ENCODE measurements around the gene SAMD14.

Gene SAMD14

GRCh38 chr17:50148226-50149090, 18.5 kb upstream of the SAMD14 start:
- peak; percentile 60 to 64 for DNase-seq (ENCODE audit: low read depth in 1 of 2, low spot score in 1 of 2)

DNA sequence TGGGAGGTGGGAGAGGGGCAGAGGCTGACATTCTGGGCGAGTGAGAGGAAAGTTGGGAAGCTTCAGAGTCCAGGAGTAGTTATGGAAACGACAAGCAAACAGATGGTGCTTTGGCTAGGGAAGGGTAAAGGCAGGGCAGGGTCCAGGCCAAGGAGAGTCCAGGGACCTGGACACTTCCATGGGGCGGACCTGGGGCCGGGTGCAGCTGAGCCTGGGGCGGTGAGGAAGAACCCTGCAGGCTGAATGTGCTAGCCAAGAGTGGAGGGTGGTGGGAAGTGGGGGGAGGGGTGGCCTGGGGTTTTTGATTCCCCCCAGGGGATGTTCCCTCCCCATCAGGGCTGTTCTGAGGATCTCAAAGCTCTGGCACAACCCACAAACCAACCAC, 17.9 kb upstream of the SAMD14 start:
- DNase-seq (ENCODE audit: low read depth in 1 of 2, low spot score in 1 of 2): no peak

DNA sequence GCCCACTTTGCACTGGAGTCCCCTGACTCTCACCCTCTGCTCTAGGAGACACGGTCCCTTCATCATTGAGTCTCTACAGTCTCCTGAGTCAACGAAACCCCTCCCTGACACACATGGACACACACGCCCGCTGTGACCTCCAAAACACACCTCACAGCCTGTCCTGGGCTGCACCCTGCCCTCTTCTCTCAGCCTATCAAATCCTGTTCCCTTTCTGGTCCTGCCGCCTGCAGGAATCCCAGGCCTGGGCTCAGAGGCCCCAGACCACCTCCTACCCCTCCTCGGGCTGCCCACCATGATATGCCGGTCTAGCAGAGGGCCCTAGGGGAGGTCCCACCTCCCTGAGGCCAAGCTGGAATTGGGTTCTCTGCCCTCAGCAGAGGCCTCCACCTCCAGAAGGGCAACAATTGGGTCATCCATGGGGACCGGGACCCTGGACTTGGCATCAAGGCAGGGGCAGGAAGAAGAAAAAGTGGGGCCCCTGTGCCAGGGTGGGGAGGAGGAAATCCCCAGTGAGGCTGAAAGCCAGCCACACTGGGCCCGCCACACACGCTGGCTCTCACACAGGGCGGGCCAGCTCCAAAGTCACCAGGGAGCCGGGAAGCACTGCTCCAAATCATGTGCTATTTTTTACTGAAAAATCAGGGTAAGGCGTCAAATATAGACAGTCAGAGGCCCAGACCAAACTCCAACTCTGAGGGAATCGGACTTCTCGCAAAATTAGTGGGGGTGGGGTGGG, 17.1 kb upstream of the SAMD14 start:
- DNase-seq (ENCODE audit: low read depth in 1 of 2, low spot score in 1 of 2): no peak

- no peak for DNase-seq (ENCODE audit: low read depth in 1 of 2, low spot score in 1 of 2)
Measured at GRCh38 chr17:50146230-50146926, 16.4 kb upstream of the SAMD14 start.

DNA sequence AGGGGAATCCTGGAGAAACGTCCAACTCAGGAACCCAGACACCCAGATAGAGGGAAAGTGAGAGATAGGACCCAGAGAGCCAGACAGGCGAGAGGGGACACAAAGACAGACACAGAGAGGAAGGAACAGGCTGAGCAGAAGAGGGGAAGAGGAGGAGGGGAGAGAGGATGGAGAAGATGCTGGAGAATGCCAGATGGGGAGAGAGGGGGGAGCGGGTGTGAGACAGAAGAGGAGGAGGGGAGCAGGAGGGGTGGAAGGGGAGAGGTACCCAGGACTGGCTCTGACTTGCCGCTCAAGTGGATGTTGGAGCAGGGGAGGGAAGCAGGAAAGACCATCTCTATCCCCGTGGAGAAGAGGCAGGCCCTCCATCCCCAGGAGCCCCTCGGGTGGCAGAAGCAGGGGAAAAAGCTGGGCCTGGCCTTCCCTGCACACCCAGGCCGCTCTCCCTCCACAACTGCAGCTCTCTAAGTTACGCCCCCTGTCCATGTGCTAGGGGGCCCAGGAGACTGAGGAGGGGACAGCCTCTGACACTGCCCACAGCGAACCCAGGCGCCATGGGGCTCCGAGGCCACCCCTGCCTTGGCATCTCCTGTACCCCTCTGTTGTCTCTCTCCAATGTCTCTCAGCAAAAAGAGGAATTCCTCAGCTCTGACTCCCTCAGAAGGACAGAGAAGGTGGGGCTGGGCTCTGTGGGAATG, 15.7 kb upstream of the SAMD14 start:
- DNase-seq (ENCODE audit: low read depth in 1 of 2, low spot score in 1 of 2): no peak

GRCh38 chr17:50144845-50145531, 15.0 kb upstream of the SAMD14 start:
- no peak for DNase-seq (ENCODE audit: low read depth in 1 of 2, low spot score in 1 of 2)

GRCh38 chr17:50144355-50144754, 14.4 kb upstream of the SAMD14 start:
- DNase-seq (ENCODE audit: low read depth in 1 of 2, low spot score in 1 of 2): no peak

- DNase-seq (ENCODE audit: low read depth in 1 of 2, low spot score in 1 of 2): no peak
Measured at GRCh38 chr17:50143461-50144176, 13.7 kb upstream of the SAMD14 start.

DNA sequence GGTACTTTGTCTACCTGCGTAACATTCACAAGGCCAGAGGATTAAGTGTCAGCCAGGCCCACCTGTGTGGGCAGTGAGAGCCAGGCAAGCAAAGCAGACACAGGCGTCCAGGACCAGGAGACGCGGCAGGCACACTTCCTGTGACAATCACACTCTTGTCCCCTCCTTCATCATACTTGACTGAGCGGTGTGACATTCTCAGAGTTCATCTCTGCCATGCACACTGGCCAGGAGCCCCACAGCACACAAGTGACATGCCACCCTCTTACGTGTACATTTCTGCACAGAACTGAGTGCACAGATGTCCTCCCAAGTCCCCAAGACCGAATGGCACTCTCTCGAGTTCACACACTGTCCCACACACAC, 11.8 kb upstream of the SAMD14 start:
- DNase-seq (ENCODE audit: low read depth in 1 of 2, low spot score in 1 of 2): no peak

- DNase-seq (ENCODE audit: low read depth in 1 of 2, low spot score in 1 of 2): no peak
Measured at GRCh38 chr17:50141026-50141744, 11.2 kb upstream of the SAMD14 start.

- DNase-seq (ENCODE audit: low read depth in 1 of 2, low spot score in 1 of 2): peak; percentile 65 to 68
Measured at GRCh38 chr17:50139950-50140885, 10.3 kb upstream of the SAMD14 start.

DNA sequence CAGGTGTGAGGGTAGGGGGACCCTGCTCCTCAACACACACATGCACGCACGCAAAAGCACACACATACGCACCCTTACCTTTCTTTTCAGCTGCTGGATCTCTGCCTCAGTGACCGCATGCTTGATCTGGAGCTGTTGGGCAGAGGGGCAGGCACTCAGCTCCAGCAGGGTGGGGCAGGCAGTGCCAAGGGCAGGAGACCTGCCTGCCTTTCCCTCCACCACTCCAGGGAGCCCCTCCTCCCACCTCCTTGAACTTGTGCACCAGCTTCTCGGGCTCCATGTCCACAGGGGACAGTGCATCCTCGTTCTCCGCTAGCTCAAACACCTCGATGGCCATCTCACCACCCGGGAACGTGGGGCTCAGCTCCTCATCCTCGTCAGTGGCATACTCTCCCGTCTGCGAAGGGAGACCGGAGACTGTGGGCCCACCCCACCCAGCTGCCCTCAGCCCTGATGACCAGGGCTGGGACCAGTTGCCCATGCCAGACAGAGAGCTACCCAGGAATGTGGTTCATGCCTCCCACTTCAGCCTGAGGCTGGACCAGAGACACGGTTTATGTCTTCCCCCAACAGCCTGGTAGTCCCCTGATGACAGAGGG, 9.3 kb upstream of the SAMD14 start:
- no peak for DNase-seq (ENCODE audit: low read depth in 1 of 2, low spot score in 1 of 2)

DNA sequence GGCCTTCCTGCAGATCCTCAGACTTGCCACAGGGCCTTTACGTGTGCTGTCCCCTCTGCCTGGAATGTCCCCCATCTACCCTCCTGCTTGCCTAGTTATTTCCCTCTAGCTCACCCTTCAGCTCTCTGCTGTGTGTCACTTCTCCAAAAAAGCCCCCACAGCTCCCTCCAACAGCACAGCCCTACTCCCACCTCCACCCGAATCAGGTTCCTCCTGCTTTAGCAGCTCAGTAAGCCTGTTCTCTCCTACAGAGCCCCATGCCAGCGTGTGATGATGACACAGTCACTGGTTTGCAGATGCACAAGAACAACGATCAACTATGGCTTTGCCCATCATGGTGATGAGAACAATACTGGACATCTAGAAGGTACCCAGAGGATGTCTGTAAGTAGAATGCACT, 7.1 kb upstream of the SAMD14 start:
- DNase-seq (ENCODE audit: low read depth in 1 of 2, low spot score in 1 of 2): no peak

- no peak for DNase-seq (ENCODE audit: low read depth in 1 of 2, low spot score in 1 of 2)
Measured at GRCh38 chr17:50136096-50136687, 6.2 kb upstream of the SAMD14 start.

DNA sequence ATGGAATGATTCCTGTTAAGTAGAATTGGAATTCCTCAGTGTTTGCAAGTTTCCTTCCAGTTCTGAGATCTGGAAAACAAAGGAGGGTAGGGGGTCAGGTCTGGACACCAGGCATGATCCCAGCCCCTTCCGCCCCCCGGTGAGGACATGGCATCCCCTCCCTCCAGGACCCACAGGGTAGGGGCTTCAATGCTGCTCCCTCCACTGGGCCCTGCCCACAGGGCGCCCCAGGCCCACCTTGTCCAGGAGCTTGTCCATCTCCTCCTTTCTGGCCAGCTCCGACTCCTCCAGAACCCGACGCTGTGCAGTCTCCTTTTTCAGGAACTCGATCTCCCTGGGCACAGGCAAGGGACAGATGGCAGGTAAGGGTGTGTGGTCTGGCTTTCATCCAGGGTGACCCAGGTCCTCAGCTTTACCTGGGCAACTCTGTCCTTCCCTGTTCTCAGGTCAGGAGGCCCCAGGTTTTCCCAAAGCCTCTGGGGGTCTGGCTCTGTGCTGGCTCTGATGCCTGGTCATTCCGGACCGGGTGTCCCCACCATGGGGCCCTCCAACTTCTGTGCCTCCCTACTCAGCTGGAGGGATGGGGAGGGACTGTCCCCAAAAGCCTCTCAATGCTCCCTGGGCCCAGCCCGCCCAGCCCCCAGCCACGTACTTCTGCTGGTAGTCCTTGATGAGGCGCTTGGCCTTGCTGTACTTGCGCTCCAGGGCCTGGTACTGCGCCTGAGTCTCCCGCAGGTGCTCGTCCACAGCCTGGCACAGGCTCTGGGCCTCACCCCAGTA, 5.5 kb upstream of the SAMD14 start:
- DNase-seq (ENCODE audit: low read depth in 1 of 2, low spot score in 1 of 2): no peak

DNA sequence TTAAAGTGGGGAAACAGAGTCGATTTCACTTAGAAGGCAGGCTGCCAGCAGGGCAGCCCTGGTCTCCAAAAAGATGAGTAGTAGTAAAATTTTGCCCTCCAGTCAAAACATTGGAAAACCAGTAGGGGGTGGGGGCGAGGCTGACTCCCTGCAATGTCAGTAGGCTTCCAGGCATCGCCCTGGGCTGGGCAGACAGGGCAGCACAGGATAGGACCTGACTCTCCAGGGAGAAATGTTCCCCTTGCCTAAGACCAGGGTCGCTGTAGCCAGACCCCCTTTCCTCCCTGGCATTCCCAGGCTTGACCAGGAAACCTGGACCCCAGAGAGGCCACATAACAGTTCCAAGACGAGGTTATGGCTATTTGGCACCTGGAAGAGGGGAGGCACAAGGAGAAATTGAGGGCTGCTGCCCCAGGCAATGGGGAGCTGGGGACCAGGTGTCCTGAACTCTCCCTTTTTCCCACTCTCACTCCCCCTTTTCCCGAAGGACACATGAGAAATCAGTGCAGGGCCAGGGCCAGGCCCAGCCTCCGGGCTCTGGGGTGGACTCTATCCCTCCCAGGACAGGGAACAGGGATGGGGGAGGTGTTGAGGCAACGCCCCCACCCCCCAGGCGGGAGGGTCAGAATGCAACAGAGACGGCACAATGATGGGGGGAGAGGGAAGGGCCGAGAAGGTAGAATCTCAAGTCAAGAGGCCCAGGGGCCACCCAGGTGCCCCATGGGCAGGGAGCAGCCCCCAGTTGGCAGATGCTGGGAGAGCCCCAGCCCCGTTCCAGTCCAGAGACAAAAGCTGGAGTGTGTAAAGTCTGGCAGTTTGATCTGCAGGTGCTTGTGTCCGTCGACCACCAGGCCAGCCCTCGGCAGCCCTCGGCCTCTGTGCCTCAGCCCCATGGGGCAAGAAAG, 4.5 kb upstream of the SAMD14 start:
- no peak for DNase-seq (ENCODE audit: low read depth in 1 of 2, low spot score in 1 of 2)
